ENCODE data around the gene DHCR24.

DNA sequence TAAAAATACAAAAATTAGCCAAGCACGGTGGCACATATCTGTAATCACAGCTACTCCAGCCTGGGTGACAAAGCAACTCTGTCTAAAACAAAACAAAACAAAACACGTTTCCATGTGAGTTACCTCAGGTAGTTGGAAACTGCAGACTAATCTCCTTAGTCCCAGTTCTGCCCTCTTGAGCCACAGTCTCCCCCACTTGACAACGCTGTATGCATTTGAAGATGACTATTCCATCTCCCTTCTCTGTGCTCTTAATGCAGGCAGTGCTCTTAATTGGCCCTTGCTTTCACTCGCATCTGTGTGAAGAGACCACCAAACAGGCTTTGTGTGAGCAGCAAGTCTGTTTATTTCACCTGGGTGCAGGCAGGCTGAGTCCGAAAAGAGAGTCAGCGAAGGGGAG lies 19.6 kb upstream of the DHCR24 start:
- no peak for TF ChIP-seq ZNF282 (IDR thresholded peaks at IDR 0.05; ENCODE audit: partially characterized antibody)
- TF ChIP-seq, protein P1, sequence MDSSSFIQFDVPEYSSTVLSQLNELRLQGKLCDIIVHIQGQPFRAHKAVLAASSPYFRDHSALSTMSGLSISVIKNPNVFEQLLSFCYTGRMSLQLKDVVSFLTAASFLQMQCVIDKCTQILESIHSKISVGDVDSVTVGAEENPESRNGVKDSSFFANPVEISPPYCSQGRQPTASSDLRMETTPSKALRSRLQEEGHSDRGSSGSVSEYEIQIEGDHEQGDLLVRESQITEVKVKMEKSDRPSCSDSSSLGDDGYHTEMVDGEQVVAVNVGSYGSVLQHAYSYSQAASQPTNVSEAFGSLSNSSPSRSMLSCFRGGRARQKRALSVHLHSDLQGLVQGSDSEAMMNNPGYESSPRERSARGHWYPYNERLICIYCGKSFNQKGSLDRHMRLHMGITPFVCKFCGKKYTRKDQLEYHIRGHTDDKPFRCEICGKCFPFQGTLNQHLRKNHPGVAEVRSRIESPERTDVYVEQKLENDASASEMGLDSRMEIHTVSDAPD (CRISPR knock-in tag; IDR thresholded peaks at IDR 0.05) = no peak
- no peak for TF ChIP-seq JUN (CRISPR knock-in tag; IDR thresholded peaks at IDR 0.05)
- TF ChIP-seq ZNF878 (CRISPR knock-in tag; IDR thresholded peaks at IDR 0.05) = no peak
- TF ChIP-seq ZNF230 (CRISPR knock-in tag; IDR thresholded peaks at IDR 0.05) = no peak

Data from HepG2 (cell line).